Body of pancreas (tissue), 4 donors: ENCODE results near the gene PRSS16.

Source experiments
- POLR2A ChIP-seq, 3 donors: fragments of 450-650 bp; IDR thresholded peaks; one replicate each; pipeline ENCODE4 v1.6.1; 2016; ENCODE audit warnings: antibody characterized with exemption in 3 of 3, mild to moderate bottlenecking in 2 of 3
- TF ChIP-seq, protein P1 (sequence below), 7 experiments: fragments of 450-650 bp in 4 of 7; fragments of 200-600 bp in 3 of 7; sonication (generic) in 3 of 7; IDR thresholded peaks; one replicate each; pipeline ENCODE4 v1.5.1; 2016 to 2019; ENCODE audit warnings: antibody characterized with exemption in 7 of 7

DNA sequence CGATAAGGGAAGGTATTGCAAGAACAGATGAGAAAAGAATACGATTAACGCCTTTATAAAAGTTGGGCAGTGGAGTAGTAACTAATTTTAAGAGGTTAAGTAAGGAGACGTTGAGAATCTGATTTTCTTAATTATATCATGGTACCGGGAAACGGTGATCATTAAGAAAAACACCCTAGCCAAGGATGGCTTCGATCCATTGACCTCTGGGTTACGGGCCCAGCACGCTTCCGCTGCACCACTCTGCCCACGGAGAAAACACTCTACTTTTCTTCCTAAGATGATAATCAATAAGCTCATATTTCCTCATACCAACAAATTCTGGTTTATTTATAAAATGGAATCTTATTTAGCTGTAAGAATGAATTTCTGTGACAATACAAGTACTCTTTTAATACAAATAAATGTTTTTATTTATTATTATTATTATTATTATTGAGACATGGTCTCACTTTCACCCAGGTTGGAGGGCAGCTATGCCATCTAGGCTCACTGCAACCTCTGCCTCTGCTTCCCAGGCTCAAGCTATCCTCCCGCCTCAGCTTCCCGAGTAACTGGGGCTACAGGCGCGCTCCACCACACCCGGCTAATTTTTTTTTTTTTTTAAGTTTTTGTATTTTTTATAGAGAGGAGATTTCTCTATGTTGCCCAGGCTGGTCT is 56.2 kb downstream of the PRSS16 start:
- TF ChIP-seq, protein P1, sequence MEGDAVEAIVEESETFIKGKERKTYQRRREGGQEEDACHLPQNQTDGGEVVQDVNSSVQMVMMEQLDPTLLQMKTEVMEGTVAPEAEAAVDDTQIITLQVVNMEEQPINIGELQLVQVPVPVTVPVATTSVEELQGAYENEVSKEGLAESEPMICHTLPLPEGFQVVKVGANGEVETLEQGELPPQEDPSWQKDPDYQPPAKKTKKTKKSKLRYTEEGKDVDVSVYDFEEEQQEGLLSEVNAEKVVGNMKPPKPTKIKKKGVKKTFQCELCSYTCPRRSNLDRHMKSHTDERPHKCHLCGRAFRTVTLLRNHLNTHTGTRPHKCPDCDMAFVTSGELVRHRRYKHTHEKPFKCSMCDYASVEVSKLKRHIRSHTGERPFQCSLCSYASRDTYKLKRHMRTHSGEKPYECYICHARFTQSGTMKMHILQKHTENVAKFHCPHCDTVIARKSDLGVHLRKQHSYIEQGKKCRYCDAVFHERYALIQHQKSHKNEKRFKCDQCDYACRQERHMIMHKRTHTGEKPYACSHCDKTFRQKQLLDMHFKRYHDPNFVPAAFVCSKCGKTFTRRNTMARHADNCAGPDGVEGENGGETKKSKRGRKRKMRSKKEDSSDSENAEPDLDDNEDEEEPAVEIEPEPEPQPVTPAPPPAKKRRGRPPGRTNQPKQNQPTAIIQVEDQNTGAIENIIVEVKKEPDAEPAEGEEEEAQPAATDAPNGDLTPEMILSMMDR (IDR thresholded peaks at IDR 0.05) = no peak
- TF ChIP-seq POLR2A (IDR thresholded peaks at IDR 0.05) = no peak
